Gastrocnemius medialis (tissue), 4 donors: ENCODE data around the gene OBSCN. TPM values are rescaled to one million over a fixed set of nuclear protein-coding genes. Genes with fewer than 3 reads are reported as not detected.

Experiments
- ATAC-seq, 2 donors: fragments of 150-250 bp; one replicate each; pipeline ENCODE4 v1.9.1; 2016
- DNase-seq, 2 donors: peaks; one replicate each; pipeline ENCODE4 v3.0.0-alpha.2; 2019
- H3K27ac ChIP-seq, 4 donors: fragments of 200-600 bp; sonication (generic); 1 replicate in 1 of 4; 2 replicates in 3 of 4; pipeline ENCODE4 v1.5.1; 2016 to 2018; ENCODE audit warnings: mild to moderate bottlenecking in 2 of 4, moderate library complexity in 1 of 4
- H3K27me3 ChIP-seq, 3 donors: fragments of 200-600 bp; sonication (generic) in 2 of 3; 1 replicate in 1 of 3; 2 replicates in 2 of 3; pipeline versions ENCODE4 v1.5.1 to v1.6.0; 2016 to 2019; ENCODE audit warnings: mild to moderate bottlenecking in 1 of 3, moderate library complexity in 1 of 3
- H3K36me3 ChIP-seq, 2 donors: fragments of 200-600 bp; sonication (generic) in 1 of 2; one replicate each; pipeline ENCODE4 v1.5.1; 2017 to 2018
- H3K4me1 ChIP-seq, 2 donors: fragments of 200-600 bp; sonication (generic) in 1 of 2; one replicate each; pipeline ENCODE4 v1.5.1; 2016 to 2017; ENCODE audit warnings: mild to moderate bottlenecking in 2 of 2
- H3K4me3 ChIP-seq, 4 donors: fragments of 200-600 bp; sonication (generic) in 3 of 4; 1 replicate in 1 of 4; 2 replicates in 3 of 4; pipeline ENCODE4 v1.5.1; 2016 to 2019; ENCODE audit warnings: mild to moderate bottlenecking in 2 of 4
- H3K9me3 ChIP-seq, 3 donors: fragments of 200-600 bp; sonication (generic) in 2 of 3; 1 replicate in 1 of 3; 2 replicates in 2 of 3; pipeline ENCODE4 v1.5.1; 2016 to 2019
- CTCF ChIP-seq, 5 experiments: fragments of 450-650 bp in 3 of 5; fragments of 200-600 bp in 2 of 5; sonication (generic) in 2 of 5; IDR thresholded peaks in 4 of 5; conservative IDR thresholded peaks in 1 of 5; 1 replicate in 4 of 5; 2 replicates in 1 of 5; pipeline ENCODE4 v1.5.1; 2016 to 2019; ENCODE audit warnings: antibody characterized with exemption in 5 of 5, mild to moderate bottlenecking in 3 of 5, moderate library complexity in 3 of 5
- POLR2A ChIP-seq, 2 donors: fragments of 450-650 bp; IDR thresholded peaks; one replicate each; pipeline ENCODE4 v1.6.1; 2017; ENCODE audit warnings: antibody characterized with exemption in 2 of 2, mild to moderate bottlenecking in 2 of 2, moderate library complexity in 2 of 2
- in situ Hi-C, 4 donors: fragments of 200-750 bp; cut with MboI; loops; one replicate each; pipeline versions ENCODE4 v1.15.0 to v1.8.0; 2017; ENCODE audit warnings: low sequenced_read_pairs in 4 of 4
- intact Hi-C: fragments of 100-400 bp; cut with DNase I; formaldehyde crosslinking; loops from one replicate; pipeline ENCODE4 v1.15.1; 2023; ENCODE audit warnings: low total_unique reads
- total RNA-seq, 4 donors: library from RNA; depleted of rRNA; stranded (reverse); fragments of >200 nt; gene quantifications; one replicate each; pipeline versions ENCODE4 v1.1.0 to v1.2.3, GENCODE V29; 2016

OBSCN gene
- total RNA-seq, 4 donors from 2014 or later: 798 to 1,571 (median 1,162) TPM

- TF ChIP-seq CTCF (IDR thresholded peaks at IDR 0.05 in 4 of 5, conservative IDR thresholded peaks at IDR 0.05 in 1 of 5): no peak
- no peak for TF ChIP-seq POLR2A (IDR thresholded peaks at IDR 0.05)
- Histone ChIP-seq H3K36me3 (peaks cover 0 to 10% of the 10 kb centered on the region in 2 donors), H3K4me3 (no peak overlapping the region), H3K9me3 (no peaks in the 10 kb centered on the region), H3K27me3 (no peaks in the 10 kb centered on the region), H3K4me1 (no peaks in the 10 kb centered on the region), H3K27ac (no peak overlapping the region)
- ATAC-seq: no peak
- intact Hi-C loops (no loop called here), in situ Hi-C loops (no loop called here)
- DNase-seq: no peak
Observed at GRCh38 chr1:228175316-228176023, 32.4 kb upstream of the OBSCN start.

DNA sequence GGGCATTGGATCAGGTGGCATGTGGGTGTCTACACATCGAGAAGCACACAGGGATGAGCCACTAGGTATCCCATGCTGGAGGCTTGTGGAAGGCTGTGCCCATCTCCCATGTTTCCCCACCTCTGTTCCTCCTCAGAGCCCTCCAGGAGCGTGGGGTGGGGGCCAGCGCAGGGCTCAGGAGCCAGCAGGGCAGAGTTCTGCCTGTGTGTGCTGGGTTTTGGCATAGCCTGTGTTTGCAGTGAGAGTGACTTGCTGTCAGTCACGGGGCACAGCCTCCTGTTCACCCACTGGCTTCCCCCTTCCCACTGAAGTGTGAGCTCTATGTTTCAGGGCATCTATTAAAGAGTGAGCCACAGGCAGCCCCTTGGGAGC is 31.8 kb upstream of the OBSCN start:
- Histone ChIP-seq H3K27me3 (no peaks in the 10 kb centered on the region), H3K9me3 (no peaks in the 10 kb centered on the region), H3K27ac (no peak overlapping the region), H3K36me3 (peaks cover 0 to 10% of the 10 kb centered on the region in 2 donors), H3K4me3 (no peak overlapping the region), H3K4me1 (peaks cover 2 to 3% of the 10 kb centered on the region in 2 donors)
- DNase-seq (no peak), ATAC-seq (no peak)
- TF ChIP-seq CTCF (IDR thresholded peaks at IDR 0.05 in 4 of 5, conservative IDR thresholded peaks at IDR 0.05 in 1 of 5) (no peak), POLR2A (IDR thresholded peaks at IDR 0.05) (no peak)
- in situ Hi-C loops: no loop called here
- intact Hi-C loops: no loop called here

- peaks cover 8 to 9% of the 10 kb centered on the region in 2 donors for H3K4me1 ChIP-seq
- ATAC-seq (no peak), DNase-seq (no peak)
- no peak overlapping the region for H3K4me3 ChIP-seq
- H3K9me3 ChIP-seq: no peaks in the 10 kb centered on the region
- H3K36me3 ChIP-seq: peaks cover 0 to 10% of the 10 kb centered on the region in 2 donors
- TF ChIP-seq POLR2A (IDR thresholded peaks at IDR 0.05): no peak
- TF ChIP-seq CTCF (IDR thresholded peaks at IDR 0.05 in 4 of 5, conservative IDR thresholded peaks at IDR 0.05 in 1 of 5): no peak
- intact Hi-C loops: no loop called here
- no peak overlapping the region for H3K27ac ChIP-seq
- no peaks in the 10 kb centered on the region for H3K27me3 ChIP-seq
- in situ Hi-C loops: no loop called here
Observed at GRCh38 chr1:228176461-228177182, 31.2 kb upstream of the OBSCN start.

- ATAC-seq (no peak), DNase-seq (no peak)
- in situ Hi-C loops: no loop called here
- Histone ChIP-seq H3K27me3 (no peaks in the 10 kb centered on the region), H3K27ac (no peak overlapping the region), H3K9me3 (no peaks in the 10 kb centered on the region), H3K4me3 (no peak overlapping the region), H3K36me3 (peaks cover 0 to 10% of the 10 kb centered on the region in 2 donors), H3K4me1 (peaks cover 13% of the 10 kb centered on the region in 2 donors)
- no peak for TF ChIP-seq CTCF (IDR thresholded peaks at IDR 0.05 in 4 of 5, conservative IDR thresholded peaks at IDR 0.05 in 1 of 5)
- TF ChIP-seq POLR2A (IDR thresholded peaks at IDR 0.05): no peak
- intact Hi-C loops: no loop called here
Observed at GRCh38 chr1:228177183-228177475, 30.7 kb upstream of the OBSCN start.
